Astrocyte of the spinal cord (primary cell): ENCODE data around the gene HES5.

Experiments
- DNase-seq: peaks from one replicate; pipeline ENCODE4 v3.0.0; 2011; ENCODE audit warnings: low read depth, low spot score
- H3K4me3 ChIP-seq: 2 replicates; pipeline ENCODE4 v1.5.1; 2011; ENCODE audit warnings: low read depth, mild to moderate bottlenecking, low read length, moderate library complexity
- CTCF ChIP-seq: IDR thresholded peaks from 2 replicates; pipeline ENCODE4 v1.5.1; 2012; ENCODE audit warnings: low read depth, mild to moderate bottlenecking, low read length, inconsistent platforms
- in situ Hi-C: cut with HindIII; loops from 2 replicates; pipeline ENCODE4 v1.10.0; 2017; ENCODE audit warnings: low sequenced_read_pairs

The HES5 gene

GRCh38 chr1:2564815-2565374 is 34.8 kb upstream of the HES5 start:
- in situ Hi-C loops, result no loop called here
- no peak for DNase-seq
- no peak overlapping the region for H3K4me3 ChIP-seq
- no peak for TF ChIP-seq CTCF

- no peak overlapping the region for H3K4me3 ChIP-seq
- in situ Hi-C loops, result no loop called here
- TF ChIP-seq CTCF, result no peak
- no peak for DNase-seq
These were observed 34.1 kb upstream of the HES5 start for GRCh38 chr1:2564006-2564814.

- in situ Hi-C loops, result no loop called here
- H3K4me3 ChIP-seq, result no peak overlapping the region
- DNase-seq, result no peak
- no peak for TF ChIP-seq CTCF
These were observed 33.1 kb upstream of the HES5 start for GRCh38 chr1:2563205-2563604.

GRCh38 chr1:2561898-2562895 is 32.1 kb upstream of the HES5 start:
- TF ChIP-seq CTCF, result no peak
- no peak overlapping the region for H3K4me3 ChIP-seq
- in situ Hi-C loops, result no loop called here
- no peak for DNase-seq

GRCh38 chr1:2561446-2561845 is 31.4 kb upstream of the HES5 start:
- no peak overlapping the region for H3K4me3 ChIP-seq
- no peak for TF ChIP-seq CTCF
- in situ Hi-C loops, result no loop called here
- no peak for DNase-seq

- DNase-seq, result no peak
- in situ Hi-C loops, result no loop called here
- H3K4me3 ChIP-seq, result no peak overlapping the region
- no peak for TF ChIP-seq CTCF
These were observed 30.4 kb upstream of the HES5 start for GRCh38 chr1:2560299-2561073.
